HG02588 (cell line): ENCODE results near the gene SLC6A3.

Experiments
- ATAC-seq: cut with Tn5 transposase; IDR thresholded peaks from one replicate; pipeline ENCODE4 v1.9.1; 2021; ENCODE audit warnings: mild to moderate bottlenecking, moderate library complexity; ENCODE audit not compliant: unreplicated experiment

SLC6A3 gene

DNA sequence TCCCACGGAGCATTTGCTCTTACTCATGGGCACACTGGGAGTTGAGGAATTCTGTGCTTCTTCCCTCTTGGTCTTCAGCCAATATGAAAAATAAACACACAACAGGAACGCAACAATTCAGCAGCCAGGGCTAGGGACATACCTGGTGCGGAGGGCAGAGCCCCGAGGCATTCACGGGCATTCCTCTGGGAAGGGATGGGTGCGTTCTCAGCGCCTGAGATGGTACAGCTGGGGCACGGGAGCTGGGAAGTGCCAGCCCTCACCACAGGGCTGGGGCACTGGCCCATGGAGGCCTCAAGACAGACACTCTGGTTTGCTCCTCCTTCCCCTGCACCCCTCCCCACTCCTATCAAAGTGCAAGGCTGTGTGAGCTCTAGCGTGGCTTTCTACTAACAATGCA lies 2.1 kb downstream of the SLC6A3 start:
- ATAC-seq: no peak

DNA sequence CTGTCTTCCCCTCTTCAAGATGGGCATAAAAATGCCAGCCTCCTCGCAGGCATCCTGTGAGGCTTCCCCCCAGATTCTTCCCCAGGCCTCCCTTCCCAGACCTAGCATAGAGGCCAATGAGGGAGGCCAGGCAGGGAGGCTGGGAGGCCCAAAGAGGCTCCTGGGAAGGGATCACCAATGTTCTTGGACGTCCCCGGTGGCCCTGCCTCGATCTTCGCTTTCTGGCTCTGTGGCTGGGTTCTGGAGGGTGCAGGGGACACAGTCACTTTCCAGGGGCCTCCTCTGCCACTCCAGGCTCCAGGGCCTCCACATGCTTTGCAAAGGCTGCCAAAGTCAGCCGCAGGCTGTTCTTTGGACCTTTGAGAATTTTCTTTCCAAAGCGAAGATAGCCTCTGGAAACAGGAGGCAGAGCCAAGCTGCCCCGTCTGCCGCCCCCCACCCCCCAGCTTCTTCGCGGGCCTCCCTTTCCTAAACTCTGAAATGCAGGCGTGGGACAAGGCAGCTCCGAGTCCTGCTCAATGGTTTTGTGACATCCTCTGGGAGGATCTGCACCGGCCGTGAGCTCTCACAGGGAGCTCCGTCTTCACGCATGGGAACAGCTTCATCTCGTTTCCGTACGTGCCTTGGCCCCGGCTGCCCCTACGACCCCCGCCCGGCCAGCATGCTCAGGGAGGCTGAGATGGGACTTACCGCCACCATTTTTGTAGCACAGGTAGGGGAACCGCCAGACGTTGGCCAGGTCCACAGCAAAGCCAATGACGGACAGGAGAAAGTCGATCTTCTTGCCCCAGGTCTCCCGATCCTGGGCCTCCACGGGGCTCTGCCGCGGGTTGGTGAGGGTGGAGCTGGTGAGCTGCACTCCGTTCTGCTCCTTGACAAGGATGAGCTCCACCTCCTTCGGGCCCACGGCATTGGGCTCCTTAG lies 2.8 kb downstream of the SLC6A3 start:
- ATAC-seq: no peak

DNA sequence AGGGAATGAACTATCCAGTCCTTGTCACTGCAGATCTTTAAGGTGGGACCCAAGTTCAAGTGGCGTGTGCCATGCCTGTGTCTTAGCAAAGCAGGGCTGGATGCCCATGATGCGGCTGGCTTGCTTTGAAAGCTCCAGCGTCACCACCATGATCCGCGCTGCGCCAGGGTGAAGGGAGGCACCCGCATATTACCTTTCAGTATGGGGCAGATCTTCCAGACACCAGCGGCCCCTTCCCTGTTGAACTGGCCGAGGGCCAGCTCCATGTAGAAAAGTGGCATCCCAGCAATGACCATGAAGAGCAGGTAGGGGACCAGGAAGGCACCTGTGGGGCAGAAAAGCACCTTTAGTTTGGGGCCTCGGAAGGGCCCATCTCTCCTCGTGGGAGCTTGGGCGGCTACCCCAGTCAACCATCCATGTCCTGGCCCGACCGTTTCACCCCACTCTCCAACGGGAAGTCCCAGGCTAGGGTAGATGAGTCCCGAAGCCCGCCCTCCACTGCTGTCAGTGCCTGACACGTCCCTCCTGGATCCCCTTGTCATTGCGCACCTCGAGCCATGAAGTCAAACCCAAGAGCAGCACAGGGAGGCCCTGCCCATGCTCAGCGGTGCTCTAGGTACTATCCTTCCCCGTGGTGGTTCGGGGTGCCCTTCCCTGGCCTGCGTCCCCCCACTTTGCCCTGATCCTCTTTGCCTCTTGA lies 3.9 kb downstream of the SLC6A3 start:
- no peak for ATAC-seq

DNA sequence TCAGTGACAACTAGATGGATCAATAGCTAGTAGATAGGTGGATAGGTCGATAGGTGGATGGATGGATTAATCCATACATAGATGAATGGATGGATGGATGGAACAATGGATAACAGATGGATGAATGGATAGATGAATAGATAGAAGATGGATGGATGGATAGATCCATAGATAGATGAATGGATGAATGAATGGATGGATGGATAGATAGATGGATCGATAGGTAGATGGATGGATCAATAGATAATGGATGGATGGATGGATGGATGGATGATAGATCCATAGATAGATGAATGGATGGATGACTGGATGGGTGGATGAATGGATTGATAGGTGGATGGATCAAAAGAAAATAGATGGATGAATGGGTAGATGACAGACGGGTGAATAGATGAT lies 5.1 kb downstream of the SLC6A3 start:
- no peak for ATAC-seq

DNA sequence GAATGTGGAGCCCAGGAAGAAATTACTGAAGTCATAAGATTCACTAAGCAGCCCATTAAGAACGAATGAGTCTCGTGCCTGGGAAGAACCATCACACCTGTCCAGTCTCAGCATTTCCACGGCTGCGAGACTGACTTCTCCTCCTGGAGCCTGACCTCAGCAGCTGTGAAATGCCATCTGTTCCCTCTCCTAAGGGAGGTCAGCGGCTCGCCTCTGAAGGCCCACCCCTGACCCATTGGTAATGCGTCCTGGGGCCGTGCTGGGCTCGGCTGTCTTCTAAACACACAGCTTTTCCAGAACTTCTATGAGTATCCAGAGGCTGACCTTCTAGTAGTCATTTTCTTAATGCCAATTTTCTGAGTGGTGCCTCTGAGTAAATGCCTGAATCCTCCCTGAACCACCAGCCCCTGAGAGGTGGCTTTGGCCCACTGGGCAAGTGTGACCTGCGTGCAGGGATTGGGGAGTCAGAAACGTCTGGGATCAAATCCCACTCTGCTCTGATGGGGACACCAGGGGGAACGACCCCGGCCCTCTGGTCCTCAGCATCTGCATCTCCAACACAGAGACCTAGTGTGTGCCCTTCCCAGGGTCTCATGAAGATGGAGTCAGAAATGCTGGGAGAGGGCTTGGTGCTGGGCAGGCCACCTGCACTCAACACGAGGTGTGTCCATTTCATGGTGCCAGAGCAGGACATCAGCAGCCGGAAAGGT lies 5.7 kb downstream of the SLC6A3 start:
- ATAC-seq: no peak

DNA sequence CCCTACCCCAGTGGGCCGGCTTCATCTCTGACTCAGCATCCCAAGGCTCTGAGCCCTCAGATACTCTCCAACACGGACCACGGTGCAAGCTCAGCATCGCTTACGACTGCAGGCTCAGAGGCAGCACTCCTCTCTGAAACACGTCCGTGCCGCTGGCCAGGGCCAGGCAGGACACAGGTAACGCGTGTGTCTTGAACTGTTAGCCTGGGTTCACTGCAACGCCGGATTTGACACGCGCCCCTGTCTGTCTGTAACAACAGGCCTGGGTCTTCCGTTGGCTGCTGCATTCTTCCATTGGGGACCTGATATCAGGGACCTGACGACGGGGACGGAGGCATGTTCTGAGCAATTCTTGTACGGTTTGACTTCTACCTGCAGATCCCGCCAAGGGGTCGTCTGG lies 6.4 kb downstream of the SLC6A3 start:
- ATAC-seq: no peak

DNA sequence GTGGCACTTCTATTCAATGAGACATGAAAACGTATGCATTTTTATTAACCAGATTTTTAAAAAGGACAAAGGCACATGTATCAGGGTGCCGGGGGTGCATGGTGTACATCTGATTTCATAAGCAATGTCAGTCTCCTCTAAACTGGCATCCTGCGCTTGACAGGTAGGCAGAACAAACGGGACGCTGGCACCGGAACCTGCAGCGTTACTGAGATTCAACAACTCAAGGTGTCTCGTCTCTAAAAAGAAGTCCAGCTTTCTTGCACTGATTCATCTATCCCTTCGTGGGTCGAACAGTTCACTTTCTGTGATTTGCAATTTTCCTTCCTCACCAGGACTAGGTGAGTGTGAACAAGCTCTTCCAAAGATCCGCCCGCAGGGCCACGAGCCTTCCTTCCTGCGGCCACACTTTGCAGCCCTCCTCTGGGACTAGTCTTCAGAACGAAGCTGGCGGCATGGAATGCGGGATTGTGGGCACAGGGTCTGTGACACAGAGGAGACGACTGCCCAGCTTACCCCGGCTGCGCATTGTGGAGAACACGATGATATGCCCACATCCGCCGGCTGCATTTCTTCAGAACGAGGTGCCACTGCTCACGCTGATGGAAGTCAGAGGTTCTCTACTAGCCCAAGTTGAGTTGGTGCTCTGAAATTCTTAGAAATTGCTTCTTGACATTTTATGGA lies 7.2 kb downstream of the SLC6A3 start:
- no peak for ATAC-seq

DNA sequence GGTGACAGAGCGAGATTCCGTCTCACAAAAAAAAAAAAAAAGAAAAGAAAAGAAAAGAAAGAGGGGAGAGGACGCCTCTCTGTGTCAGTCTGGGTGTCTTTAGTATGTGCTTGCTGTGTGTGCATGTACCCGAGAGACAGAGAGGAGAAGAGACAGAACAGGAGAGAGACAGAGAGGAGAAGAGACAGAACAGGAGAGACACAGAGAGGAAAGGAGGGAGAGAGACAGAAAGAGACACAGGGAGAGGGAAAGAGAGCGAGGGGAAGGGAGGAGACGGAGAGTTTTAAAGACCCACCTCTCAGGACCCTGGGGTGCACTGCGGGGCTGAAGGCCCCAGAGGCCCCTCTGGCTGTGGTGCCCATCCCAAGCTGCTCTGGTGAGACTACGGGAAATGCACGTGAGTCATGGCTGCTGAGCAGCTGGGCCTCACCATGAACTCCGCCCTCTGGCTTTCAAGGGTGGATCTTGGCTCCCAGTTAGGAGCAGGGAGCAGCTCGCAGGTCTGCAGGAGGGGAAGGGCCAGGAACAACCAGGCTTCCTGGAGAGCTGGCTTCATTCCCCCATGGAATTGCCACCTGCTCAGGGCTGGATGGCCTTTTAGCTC lies 7.9 kb downstream of the SLC6A3 start:
- no peak for ATAC-seq

DNA sequence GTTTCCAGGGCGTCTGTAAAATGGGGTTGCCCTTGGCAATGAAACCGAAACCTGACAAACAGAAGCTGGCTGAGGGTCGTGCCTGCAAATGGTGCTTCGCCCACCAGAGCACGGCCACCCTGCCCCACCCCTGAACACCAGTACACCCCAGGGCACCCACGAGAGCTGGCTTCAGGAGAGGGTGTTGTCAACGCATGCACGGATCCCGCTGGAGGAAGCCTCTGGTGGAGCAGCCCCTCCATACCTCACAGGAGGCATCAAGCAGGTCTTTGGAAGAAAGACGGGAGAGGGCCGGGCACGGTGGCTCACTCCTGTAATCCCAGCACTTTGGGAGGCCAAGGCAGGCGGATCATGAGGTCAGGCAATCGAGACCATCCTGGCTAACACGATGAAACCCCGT lies 8.6 kb downstream of the SLC6A3 start:
- no peak for ATAC-seq

DNA sequence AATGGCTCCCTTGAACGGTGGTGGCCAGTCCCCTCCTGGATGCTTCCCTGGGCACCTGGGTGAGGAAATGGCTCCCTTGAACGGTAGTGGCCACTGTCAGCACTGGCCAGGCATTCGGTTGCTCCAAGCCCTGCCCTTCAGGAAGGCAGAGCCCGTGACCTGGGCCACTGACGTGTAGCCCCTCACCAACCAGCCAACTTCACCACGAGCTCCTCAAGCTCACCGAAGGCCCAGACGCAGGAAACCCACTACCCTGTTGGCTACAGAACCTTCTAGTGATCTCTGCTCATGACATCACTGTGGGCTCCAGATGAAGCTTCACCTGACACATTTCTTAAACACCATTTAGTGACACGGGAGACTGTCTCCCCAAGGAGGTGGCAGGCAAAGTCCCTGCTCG lies 9.2 kb downstream of the SLC6A3 start:
- no peak for ATAC-seq

DNA sequence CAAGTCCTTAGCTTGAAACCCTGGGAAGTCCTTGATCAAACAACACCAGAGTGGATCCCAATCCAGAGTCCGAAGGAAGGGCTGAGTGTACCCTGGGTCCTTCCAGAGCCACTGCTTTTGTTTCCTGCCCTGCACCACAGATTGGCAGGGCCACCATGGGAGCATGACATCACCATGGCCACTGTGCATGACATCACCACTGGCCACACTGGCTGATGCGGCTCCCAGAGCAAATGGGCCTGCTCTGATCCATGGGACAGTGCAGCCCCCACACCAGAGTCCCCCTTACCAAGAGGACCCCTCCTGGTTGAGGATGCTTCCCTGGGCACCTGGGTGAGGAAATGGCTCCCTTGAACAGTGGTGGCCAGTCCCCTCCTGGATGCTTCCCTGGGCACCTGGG lies 9.9 kb downstream of the SLC6A3 start:
- ATAC-seq: no peak

DNA sequence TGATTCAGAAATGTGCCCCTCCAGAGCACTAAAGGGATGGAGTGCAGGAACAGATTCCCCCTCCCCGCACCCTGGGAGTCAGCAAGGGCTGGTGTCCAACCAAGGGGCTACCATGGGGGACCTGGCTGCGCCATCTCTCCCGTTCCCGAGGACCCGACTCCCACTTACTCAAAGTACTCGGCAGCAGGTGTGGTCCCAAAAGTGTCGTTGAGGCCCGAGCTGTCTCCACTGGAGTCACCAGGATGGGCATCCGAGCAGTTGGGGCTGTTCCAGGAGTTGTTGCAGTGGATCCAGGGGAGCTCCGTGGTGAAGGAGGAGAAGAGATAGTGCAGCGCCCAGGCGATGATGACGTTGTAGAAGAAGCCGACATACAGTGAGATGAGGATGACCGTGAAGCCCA lies 12.9 kb downstream of the SLC6A3 start:
- ATAC-seq: no peak

DNA sequence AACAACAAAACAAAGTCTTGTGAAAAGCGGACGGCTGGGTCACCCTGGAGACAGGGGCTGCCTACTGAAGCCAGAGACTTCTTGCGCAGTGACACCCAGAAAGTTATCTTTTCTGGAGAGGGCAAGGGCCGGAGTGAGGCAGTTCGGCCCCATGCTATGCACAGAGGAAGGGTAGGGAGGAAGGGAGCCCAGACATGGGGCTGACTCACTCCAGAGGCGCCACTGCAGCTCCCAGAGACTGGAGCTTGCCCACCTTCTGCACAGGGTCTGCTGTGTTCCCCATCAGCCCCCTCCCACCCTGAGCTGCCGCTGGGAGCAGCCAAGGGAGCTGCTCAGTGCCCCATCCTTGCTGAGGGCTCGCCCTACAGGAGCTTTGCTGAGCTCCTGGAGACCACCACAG lies 13.3 kb downstream of the SLC6A3 start:
- ATAC-seq: no peak

DNA sequence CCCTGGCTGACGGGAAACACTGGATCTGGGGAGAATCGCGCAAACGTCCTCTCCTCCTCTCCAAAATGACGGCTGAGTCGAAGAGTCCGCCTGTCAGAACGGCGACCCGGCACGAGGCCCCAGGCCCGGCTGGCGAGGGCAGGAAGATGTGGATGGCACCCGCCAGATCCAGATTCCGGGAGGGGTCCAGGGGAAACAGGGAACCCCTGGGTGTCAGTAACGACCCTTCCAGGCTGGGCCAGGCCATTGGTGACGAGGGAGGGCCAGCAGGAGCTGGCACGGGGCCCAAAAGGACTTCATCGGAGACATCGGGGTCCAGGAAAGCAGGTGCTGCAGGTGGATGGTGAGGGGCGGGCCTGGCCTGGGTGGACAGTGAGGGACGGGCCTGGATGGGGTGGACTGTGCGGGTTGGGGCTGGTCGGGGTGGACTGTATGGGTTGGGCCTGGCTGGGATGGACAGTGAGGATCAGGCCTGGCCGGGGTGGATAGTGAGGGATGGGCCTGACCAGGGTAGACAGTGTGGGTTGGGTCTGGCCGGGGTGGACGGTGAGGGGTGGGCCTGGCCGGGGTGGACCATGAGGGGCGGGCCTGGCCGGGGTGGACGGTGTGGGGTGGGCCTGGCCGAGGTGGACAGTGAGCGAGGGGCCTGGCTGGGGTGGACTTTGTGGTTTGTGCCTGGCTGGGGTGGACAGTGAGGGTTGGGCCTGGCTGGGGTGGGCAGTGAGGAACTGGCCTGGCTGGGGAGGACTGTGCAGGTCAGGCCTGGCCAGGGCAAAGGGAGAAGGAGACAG lies 14.0 kb downstream of the SLC6A3 start:
- ATAC-seq: no peak

DNA sequence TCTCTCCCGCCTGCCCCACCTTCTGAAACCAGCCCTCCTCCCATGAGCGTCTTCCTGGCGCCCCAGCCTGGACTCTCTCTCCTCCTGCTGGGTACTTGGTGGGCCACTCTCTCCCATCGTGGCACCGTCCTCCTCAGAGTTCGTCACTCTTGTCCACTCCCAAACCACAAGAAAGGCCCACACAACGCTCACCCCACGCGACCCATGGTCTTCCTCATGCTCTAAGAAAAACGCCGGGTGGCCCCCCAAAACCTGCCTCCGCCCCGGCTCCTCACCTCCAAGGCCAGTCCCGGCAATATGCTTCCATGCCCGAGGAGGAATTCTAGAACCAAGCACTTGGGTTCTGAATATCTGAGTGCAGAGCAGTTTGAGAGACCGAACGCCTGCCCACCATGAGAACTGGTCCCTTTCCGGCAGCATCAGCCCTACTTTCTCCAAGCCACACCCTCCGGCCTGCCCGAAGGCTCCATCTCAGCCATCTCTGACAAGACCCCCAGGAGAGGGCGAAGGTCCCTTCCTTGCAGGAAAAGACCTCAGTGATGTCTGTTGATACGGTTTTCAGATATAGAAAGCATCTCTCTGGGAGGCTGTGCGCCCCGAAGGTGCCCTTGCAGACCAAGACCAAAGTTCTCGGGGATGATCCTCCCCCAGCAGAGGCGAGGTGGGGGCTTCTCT lies 15.0 kb downstream of the SLC6A3 start:
- ATAC-seq: no peak

DNA sequence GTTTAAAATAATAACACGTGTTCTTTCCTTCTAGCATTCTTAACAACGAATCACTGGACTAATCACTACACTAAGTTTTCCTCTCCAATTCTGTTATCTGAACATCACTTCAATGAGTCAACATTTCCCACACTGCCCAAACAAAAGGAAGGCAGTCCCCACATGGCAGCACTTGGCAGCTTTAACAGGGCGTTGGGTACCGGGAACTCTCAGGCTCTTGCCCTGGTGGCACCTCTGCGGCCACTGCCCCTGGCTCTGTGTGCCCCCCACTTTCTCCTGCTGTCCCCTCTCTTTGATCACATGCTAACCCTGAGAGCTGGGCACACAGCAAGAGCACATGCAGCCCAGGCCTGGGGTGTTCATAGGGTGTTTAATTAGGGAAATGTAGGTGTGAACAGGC lies 15.7 kb downstream of the SLC6A3 start:
- no peak for ATAC-seq

DNA sequence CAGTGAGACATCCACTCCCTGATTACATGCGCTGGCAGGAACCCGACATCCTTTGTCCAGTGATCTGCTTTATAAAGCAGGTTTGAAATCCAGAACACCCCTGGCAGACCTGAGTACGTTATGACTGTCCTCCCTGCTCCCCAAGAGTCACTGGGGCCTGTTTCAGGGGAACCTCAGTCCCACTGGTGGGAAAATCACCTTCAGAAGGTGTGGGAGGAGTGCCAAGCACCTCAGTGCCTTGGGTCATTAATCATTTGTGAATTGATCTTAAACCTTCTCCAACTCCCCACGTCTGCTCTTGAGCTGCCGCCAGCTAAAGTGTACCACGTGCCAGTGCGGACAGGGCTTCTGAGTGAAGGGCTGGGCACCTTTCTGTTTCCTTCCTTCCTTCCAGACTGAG lies 16.2 kb downstream of the SLC6A3 start:
- no peak for ATAC-seq

DNA sequence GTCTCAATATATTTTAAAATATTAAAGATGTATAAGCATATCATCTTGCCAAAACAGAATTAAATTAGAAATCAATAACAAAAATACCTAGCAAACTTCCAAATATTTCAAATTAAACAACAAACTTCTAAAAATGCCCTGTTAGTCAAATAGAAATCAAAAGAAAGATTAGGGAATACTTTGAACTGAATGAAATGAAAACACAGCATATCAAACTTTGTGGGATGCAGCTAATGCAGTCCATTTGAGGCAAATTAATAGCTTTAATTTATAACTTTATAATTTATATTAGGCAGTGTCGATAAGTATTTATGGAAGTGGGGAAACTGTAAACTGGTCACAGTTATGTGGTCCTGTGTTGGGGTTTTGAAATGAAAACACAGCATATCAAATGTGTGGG lies 17.1 kb downstream of the SLC6A3 start:
- no peak for ATAC-seq

DNA sequence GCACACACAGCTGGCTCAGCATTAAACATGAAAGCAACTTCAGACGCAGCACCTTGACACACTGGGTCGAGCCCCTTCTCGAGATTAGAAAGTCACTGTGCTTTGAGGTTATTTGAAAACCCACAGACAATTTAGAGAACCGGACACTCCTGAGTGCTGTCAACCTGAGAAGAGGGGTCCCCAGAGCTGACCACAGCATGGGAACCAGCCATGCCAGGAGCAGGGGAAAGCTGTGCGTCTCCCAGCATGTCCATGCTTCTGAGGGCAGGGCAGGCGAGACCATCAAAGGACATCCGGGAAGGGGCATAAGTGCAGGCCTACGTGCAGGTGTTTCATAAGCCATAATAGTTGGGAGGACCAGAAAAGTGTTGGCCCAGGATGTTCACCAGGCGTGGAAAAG lies 20.5 kb downstream of the SLC6A3 start:
- no peak for ATAC-seq
